T47D (cell line): ENCODE measurements around the gene TEC.
A peak's percentile ranks its signal among the peaks of the same experiment; 100 is the strongest.

ENCODE experiments used
- DNase-seq, 2 experiments: peaks; one replicate each; pipeline versions ENCODE4 v3.0.0 to v3.0.0-alpha.2; 2011 to 2012; ENCODE audit warnings: low read depth in 1 of 2, low spot score in 1 of 2
- JUND ChIP-seq: IDR thresholded peaks from 2 replicates; pipeline ENCODE4 v1.6.1; 2012; ENCODE audit warnings: low read depth
- in situ Hi-C: cut with HindIII; loops from 2 replicates; pipeline ENCODE4 v1.10.0; 2016; ENCODE audit warnings: low sequenced_read_pairs, low pct_unique_long_range_greater_than_20kb

TEC gene

GRCh38 chr4:48103483-48104139 is 166.0 kb downstream of the TEC start:
- no peak for TF ChIP-seq JUND
- no peak for DNase-seq
- in situ Hi-C loops = no loop called here

- TF ChIP-seq JUND = no peak
- in situ Hi-C loops = no loop called here
- peak in 1 of 2 experiments; percentile 9 for DNase-seq
These were observed 167.3 kb downstream of the TEC start for GRCh38 chr4:48102303-48102702.

GRCh38 chr4:48100256-48100655 is 169.4 kb downstream of the TEC start:
- in situ Hi-C loops = no loop called here
- no peak for TF ChIP-seq JUND
- DNase-seq = no peak

- in situ Hi-C loops = no loop called here
- no peak for DNase-seq
- TF ChIP-seq JUND = no peak
These were observed 174.2 kb downstream of the TEC start for GRCh38 chr4:48095441-48095840.

GRCh38 chr4:48093991-48094416 is 175.6 kb downstream of the TEC start:
- no peak for DNase-seq
- TF ChIP-seq JUND = no peak
- in situ Hi-C loops = no loop called here

- TF ChIP-seq JUND = no peak
- no peak for DNase-seq
- in situ Hi-C loops = no loop called here
These were observed 179.0 kb downstream of the TEC start for GRCh38 chr4:48090621-48091020.

- TF ChIP-seq JUND = no peak
- DNase-seq = no peak
- in situ Hi-C loops = no loop called here
These were observed 183.6 kb downstream of the TEC start for GRCh38 chr4:48085821-48086589.
